Stimulated activated CD4-positive, alpha-beta T cell treated with anti-CD3 and anti-CD28 coated beads, Interleukin-1b, Interleukin-23, amount 100 ng/mL, for 24 hours (primary cell): Measurements from ENCODE around the gene ZBTB48.
"Not testable (repeated sequence)": the region's sequence is repeated elsewhere in the genome, so short reads cannot be mapped to it uniquely, and the experiment has no call there.

Experiments
- DNase-seq, 4 experiments: peaks; one replicate each; pipeline ENCODE4 v3.0.0-alpha.2; 2020; ENCODE audit warnings: low read depth in 4 of 4, low spot score in 1 of 4

The ZBTB48 gene

GRCh38 chr1:6591222-6591621 lies 11.4 kb downstream of the ZBTB48 start:
- no peak for DNase-seq

DNA sequence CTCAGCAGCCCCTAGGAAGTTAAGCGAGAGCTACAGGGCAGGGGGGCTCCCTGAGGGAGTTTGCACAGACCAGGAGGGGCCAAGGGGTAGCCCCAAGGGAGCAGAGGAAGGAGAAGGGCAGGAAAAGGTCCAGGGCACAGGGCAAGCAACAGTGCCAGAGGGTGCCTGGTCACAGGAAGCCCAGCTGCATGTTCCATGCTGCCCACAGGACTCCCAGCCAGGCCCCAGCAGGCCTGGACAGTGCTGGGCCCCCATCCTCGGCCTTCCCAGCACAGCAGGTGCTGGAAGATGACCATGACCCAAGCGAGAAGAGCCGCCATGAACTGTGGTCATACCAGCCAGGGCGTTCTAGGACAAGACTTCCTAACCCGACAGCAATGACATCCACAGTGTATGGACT lies 11.8 kb downstream of the ZBTB48 start:
- DNase-seq: no peak

- no peak for DNase-seq
Measured at GRCh38 chr1:6592441-6592840, 12.6 kb downstream of the ZBTB48 start.

DNA sequence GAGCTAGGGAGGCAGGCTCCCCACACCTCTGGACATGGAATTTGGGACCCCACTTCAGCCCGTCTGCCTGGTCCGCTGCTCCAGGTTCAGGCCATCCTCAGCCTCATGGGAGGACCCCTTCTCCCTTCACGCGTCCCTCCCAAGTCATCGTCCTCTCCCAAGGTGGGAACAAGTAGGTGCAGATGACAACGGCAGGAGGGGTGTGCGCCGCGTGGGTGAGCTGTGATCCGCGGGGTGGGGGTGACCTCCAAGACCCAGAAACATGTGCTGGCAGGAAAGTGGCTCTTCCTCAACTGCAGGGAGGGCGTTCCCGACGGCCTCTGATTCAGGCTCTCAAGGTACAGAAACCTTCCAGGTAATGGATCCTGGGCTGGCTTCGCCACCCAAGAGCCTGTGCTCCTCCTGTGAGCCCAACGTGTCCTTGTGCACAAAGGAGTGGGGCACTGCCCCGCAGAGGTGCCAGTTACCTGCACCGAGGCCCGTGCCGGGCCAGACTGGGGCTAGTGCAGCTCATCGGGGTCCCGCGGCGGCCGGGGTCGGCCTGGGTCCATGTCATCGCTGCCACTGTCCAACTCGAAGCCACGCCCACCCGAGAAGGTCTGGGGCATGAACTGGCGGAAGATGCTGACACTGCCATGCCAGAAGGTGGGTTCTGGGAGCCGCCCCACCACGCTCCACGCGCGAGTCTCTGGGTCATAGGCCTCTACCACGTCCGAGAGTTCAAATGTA lies 13.2 kb downstream of the ZBTB48 start:
- DNase-seq: no peak

- no peak for DNase-seq
Measured at GRCh38 chr1:6593810-6594209, 14.0 kb downstream of the ZBTB48 start.

GRCh38 chr1:6594977-6595740 lies 15.4 kb downstream of the ZBTB48 start:
- DNase-seq: no peak

DNA sequence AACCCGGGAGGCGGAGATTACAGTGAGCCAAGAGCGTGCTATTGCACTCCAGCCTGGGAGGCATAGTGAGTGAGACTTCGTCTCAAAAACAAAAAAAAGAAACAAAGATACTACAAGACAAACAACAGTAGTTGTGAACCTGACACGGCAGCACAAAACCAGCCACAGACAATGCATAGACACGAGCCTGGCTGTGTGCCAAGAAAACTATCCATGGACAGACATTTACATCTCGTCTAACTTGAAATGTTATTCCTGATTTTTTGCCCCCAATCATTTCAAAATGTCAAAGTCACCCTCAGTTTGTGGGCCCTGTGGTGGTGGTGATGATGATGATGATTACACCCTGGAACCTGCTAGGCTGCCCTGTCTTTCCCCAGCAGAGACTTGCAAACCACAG lies 16.6 kb downstream of the ZBTB48 start:
- DNase-seq: no peak

DNA sequence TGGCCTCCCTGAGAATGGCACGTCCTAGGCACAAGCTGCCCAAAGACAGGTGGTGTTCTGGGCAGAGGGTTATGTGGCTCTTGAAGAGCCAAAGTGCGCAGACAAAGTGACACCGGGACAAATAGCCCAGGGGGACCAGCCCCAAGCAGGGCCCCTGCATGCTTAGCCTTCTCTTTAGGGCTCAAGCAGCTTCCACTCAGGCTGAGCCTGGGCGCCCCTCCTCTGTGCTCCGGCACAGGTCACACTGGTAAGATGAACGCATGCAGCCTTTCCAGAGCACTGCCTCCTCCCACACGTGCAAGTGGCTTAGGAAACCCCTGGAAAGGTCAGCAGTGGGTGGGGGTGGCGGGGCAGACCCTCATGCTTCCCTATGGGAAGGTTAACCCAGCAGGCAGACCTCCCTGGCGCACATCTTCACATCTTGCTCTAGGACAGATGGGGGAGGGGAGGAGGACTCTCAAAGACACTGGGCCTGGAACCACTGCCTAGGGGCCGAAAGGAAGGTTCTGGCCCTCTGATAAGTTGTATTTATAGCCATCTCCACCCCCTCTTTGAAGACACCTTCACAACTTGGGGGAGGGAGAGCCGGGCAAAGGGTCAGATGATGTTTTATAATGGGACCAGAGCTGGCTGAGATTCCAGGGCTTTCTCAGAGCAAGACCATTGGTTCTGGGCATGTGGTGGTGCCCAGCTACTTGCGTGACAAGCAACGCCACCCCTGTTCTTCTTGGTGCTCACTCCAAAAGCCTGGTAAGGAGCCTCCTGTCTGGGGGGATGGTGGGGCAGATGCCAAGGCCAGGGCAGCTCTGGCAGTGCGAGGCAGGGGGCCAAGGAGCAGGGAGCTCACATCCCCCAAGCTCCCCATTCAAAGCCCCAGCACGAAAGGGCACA lies 17.3 kb downstream of the ZBTB48 start:
- DNase-seq: no peak

- DNase-seq: no peak
Measured at GRCh38 chr1:6597777-6598131, 18.0 kb downstream of the ZBTB48 start.

DNA sequence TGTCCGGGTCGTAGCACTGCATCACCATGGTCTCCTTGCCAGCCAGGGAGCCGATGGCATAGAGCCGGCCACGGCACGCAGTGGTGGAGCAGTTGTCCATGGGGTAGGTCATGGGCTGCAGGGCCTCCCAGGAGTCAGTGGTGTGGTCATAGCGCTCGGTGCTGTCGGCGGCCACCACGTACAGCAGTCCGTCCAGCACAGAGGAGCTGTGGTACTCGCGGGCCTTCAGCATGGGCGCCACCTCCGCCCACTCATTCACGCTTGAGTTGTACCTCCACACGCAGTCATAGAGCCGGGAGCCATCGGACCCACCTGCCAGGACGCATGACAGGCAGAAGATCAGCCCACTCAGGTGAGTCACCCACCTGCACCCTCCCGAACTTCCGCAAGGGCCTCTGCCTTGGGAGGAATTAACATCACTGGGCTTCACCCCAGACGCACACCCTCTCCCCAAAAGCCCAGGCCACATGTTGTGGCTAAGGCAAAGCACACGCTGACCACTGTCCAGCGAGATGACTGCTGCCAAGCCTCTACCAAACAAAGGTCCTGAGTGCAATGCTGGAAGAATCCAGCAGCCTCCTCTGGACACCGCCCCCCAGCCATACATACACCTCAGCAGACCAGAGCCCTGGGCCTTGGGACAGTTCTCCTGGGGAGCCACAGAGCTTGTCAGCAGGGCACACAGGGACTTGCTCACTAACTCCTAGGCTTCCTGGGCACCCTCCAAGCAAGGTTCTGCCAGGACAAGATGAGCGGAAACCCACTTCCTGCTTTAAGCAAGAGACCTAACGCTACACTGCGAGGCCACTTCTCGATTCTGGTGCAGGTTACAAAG lies 19.6 kb downstream of the ZBTB48 start:
- DNase-seq: no peak

DNA sequence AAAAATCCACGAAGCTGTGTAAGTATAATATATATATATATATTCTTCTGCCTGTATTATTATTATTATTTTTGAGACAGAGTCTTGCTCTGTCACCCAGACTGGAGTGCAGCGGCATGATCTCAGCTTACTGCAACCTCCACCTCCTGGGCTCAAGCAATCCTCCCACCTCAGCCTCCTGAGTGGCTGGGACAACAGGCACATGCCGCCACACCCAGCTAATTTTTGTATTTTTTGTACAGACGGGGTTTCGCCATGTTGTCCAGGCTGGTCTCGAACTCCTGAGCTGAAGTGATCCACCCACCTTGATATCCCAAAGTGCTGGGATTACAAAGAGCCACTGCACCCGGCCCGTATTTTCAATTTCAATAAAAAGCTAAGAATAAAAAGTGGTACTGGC lies 20.2 kb downstream of the ZBTB48 start:
- not testable (repeated sequence) for DNase-seq

DNA sequence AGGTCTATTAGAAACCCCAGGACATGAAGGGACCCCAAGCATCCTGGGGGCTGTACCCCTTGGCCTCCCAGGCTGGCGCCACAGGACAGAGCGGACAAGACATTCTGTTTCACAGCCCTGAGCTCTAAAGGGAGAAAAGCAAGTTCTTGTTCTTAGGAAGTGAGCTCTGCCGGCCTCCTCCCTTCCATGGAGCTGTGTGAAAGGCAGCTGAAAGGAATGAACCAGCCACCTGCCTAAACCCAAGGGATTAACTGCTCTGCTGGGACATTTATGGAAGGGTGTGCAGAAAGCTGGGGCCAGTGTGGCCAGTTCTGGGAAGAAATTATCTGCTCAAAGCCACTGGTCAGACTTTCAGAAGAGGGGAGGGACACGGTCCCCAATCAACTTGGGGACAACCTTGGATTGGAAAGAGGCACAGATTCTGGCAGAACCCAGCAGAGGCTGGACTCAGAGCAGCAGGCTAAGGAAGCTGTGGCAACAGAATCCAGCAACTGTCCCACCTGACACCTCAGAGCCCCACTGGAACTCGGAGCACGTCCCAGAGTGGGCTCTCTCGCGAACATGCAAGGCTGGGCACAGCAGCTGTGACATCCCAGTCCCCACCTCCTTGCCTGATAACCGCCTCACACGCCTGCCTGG lies 20.7 kb downstream of the ZBTB48 start:
- DNase-seq: no peak

DNA sequence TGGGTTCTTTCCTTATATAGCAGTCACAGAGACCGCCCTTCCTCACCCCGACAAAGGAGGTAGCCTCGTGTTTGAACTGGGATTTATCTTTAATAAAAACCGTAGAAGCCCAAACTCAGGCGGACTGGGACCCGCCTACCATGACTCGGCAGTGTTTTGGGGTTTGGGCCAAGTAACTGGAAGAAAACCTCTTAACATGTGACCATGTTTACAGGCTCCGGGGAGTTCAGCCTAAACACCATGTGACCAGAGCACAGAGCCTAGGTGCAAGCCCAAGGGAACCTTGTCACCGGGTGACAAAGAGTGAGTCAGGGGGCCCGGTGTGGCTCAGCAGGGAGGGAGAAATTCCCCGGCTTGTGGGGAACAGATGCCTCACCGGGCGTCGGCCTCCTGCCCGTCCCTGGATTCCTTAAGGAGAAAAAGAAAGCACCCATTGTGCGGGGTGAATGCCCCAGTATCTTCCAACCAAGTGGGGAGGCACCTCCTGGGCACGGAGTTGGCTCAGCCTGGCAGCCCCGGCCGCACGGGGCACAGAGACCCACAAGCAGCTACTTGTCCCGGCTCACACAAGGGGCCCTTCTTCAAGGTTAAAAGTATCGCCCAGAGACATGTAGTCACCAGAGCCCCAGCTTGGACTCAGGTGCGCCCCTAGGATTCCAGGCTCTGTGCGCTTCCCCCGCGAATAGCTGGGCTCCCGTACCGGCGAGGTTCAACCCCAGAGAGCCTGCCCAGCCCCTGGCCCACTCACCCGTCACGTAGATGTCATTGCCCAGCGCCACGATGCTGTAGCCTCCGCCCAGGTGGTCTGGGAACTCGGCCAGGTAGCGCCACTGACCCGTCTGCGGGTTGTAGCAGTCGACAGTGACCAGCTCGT lies 21.5 kb downstream of the ZBTB48 start:
- DNase-seq: peak in 3 of 4 experiments; percentile 53 to 83 (median 77)

GRCh38 chr1:6601923-6602668 lies 22.3 kb downstream of the ZBTB48 start:
- no peak for DNase-seq

- peak; percentile 60 to 86 (median 72) for DNase-seq
Measured at GRCh38 chr1:6602669-6603237, 23.0 kb downstream of the ZBTB48 start, which contains the start of gene KLHL21. TSS of gene KLHL21 (minus strand) at chr1:6602869. CDS start at chr1:6602817, 52 bp downstream.

- DNase-seq: no peak
Measured at GRCh38 chr1:6603238-6603914, 23.6 kb downstream of the ZBTB48 start.

GRCh38 chr1:6603915-6604558 lies 24.2 kb downstream of the ZBTB48 start:
- no peak for DNase-seq
